WTC11 (cell line): ENCODE data around the gene SLC6A9. TPM values are rescaled to one million over a fixed set of nuclear protein-coding genes. Genes with fewer than 3 reads are reported as not detected.

Experiments used
- ATAC-seq: fragments of 200-7000 bp; cut with Tn5 transposase; 2 replicates; pipeline ENCODE4 v1.10.0; 2021; ENCODE audit warnings: mild to moderate bottlenecking, moderate library complexity
- CTCF ChIA-PET: fragments of 300-600 bp; sonication (Branson Sonifier 250); formaldehyde crosslinking; loops from one replicate; lab custom pipeline; 2021; ENCODE audit warnings: antibody characterized with exemption; lab: Charles Lee
- POLR2A ChIA-PET: fragments of 350-600 bp; sonication (Branson Sonifier 250); formaldehyde crosslinking; loops from one replicate; lab custom pipeline; 2021; ENCODE audit warnings: antibody characterized with exemption; lab: Charles Lee
- DNase-seq: peaks from one replicate; pipeline ENCODE4 v3.0.0; 2021; ENCODE audit warnings: low spot score
- H3K27ac Mint-ChIP-seq: 2 replicates; pipeline ENCODE4 v1.8.0; 2021; ENCODE audit warnings: mixed read lengths
- H3K27me3 Mint-ChIP-seq: 2 replicates; pipeline ENCODE4 v1.8.0; 2021; ENCODE audit warnings: low read depth, mild to moderate bottlenecking, moderate library complexity, mixed read lengths
- H3K36me3 Mint-ChIP-seq: 2 replicates; pipeline ENCODE4 v1.8.0; 2021; ENCODE audit warnings: mixed read lengths
- H3K4me1 Mint-ChIP-seq: 2 replicates; pipeline ENCODE4 v1.8.0; 2022; ENCODE audit warnings: mixed read lengths
- H3K4me3 Mint-ChIP-seq: 2 replicates; pipeline ENCODE4 v1.8.0; 2021; ENCODE audit warnings: mild to moderate bottlenecking, moderate library complexity, mixed read lengths
- H3K9me3 Mint-ChIP-seq: 2 replicates; pipeline ENCODE4 v1.8.0; 2021; ENCODE audit warnings: mixed read lengths
- AR ChIP-seq: fragments of 250-450 bp; sonication (Bioruptor Pico); IDR thresholded peaks from 2 replicates; pipeline ENCODE4 v1.9.0; 2021; ENCODE audit warnings: mild to moderate bottlenecking
- ARID4B ChIP-seq: sonication (generic); formaldehyde crosslinking; IDR thresholded peaks from 2 replicates; pipeline ENCODE4 v1.8.0; 2023; ENCODE audit warnings: missing genetic modification reagents, mild to moderate bottlenecking, borderline replicate concordance
- CTCF ChIP-seq: fragments of 200-600 bp; IDR thresholded peaks from 2 replicates; pipeline ENCODE4 v1.8.0; 2022; ENCODE audit warnings: antibody characterized with exemption
- EMX1 ChIP-seq: fragments of 250-450 bp; sonication (Bioruptor Pico); IDR thresholded peaks from 2 replicates; pipeline ENCODE4 v1.8.0; 2021; ENCODE audit warnings: mild to moderate bottlenecking
- ESRRA ChIP-seq: sonication (generic); formaldehyde crosslinking; IDR thresholded peaks from 2 replicates; pipeline ENCODE4 v1.8.1; 2022; ENCODE audit warnings: mild to moderate bottlenecking, missing genetic modification reagents, borderline replicate concordance
- FOXP1 ChIP-seq: sonication (generic); formaldehyde crosslinking; IDR thresholded peaks from 2 replicates; pipeline ENCODE4 v1.8.0; 2022; ENCODE audit warnings: missing genetic modification reagents, mild to moderate bottlenecking, moderate library complexity, borderline replicate concordance
- GRHL2 ChIP-seq: fragments of 250-450 bp; sonication (Bioruptor Pico); IDR thresholded peaks from 2 replicates; pipeline ENCODE4 v1.8.0; 2022; ENCODE audit warnings: mild to moderate bottlenecking, moderate library complexity; ENCODE audit not compliant: insufficient replicate concordance, severe bottlenecking
- IRF1 ChIP-seq: sonication (generic); formaldehyde crosslinking; IDR thresholded peaks from 2 replicates; pipeline ENCODE4 v1.8.0; 2023; ENCODE audit warnings: missing genetic modification reagents
- MAX ChIP-seq: sonication (generic); formaldehyde crosslinking; IDR thresholded peaks from 2 replicates; pipeline ENCODE4 v1.8.0; 2022; ENCODE audit warnings: mild to moderate bottlenecking, missing genetic modification reagents
- NR3C1 ChIP-seq: sonication (generic); formaldehyde crosslinking; conservative IDR thresholded peaks from 2 replicates; pipeline ENCODE4 v1.8.1; 2023; ENCODE audit warnings: low read depth, mild to moderate bottlenecking, missing genetic modification reagents
- SMAD4 ChIP-seq: sonication (generic); formaldehyde crosslinking; IDR thresholded peaks from 2 replicates; pipeline ENCODE4 v1.8.0; 2022; ENCODE audit warnings: mild to moderate bottlenecking, missing genetic modification reagents
- SOX15 ChIP-seq: fragments of 250-450 bp; sonication (Bioruptor Pico); IDR thresholded peaks from 2 replicates; pipeline ENCODE4 v1.9.0; 2021; ENCODE audit warnings: mild to moderate bottlenecking
- TP53 ChIP-seq: sonication (generic); formaldehyde crosslinking; IDR thresholded peaks from 2 replicates; pipeline ENCODE4 v1.8.1; 2023; ENCODE audit warnings: mild to moderate bottlenecking, missing genetic modification reagents
- USF2 ChIP-seq: sonication (generic); formaldehyde crosslinking; IDR thresholded peaks from 2 replicates; pipeline ENCODE4 v1.8.1; 2023; ENCODE audit warnings: mild to moderate bottlenecking, missing genetic modification reagents, moderate library complexity
- ZNF232 ChIP-seq: sonication (generic); formaldehyde crosslinking; IDR thresholded peaks from 2 replicates; pipeline ENCODE4 v1.8.0; 2022; ENCODE audit warnings: mild to moderate bottlenecking, missing genetic modification reagents
- ZNF416 ChIP-seq: fragments of 250-450 bp; sonication (Bioruptor Pico); IDR thresholded peaks from 2 replicates; pipeline ENCODE4 v1.9.0; 2021; ENCODE audit warnings: mild to moderate bottlenecking, inconsistent platforms
- ZNF423 ChIP-seq: fragments of 250-450 bp; sonication (Bioruptor Pico); IDR thresholded peaks from 2 replicates; pipeline ENCODE4 v2.1.2; 2022; ENCODE audit warnings: mild to moderate bottlenecking, moderate library complexity
- ZSCAN18 ChIP-seq: fragments of 250-450 bp; sonication (Bioruptor Pico); IDR thresholded peaks from 2 replicates; pipeline ENCODE4 v2.1.2; 2022; ENCODE audit warnings: mild to moderate bottlenecking, moderate library complexity
- total RNA-seq: library from RNA; stranded (reverse); gene quantifications from 3 replicates; pipeline ENCODE4 v1.2.3, GENCODE V29; 2021

The SLC6A9 gene
- total RNA-seq, 1 experiment from 2014 or later: 14.4 TPM

GRCh38 chr1:44038876-44039657 lies 7.8 kb upstream of the SLC6A9 start:
- TF ChIP-seq TP53 (no peak), SMAD4 (CRISPR knock-in tag) (no peak), ESRRA (CRISPR knock-in tag) (no peak), AR (CRISPR knock-in tag) (no peak), CTCF (no peak), EMX1 (CRISPR knock-in tag) (no peak), ZNF416 (CRISPR knock-in tag) (no peak), FOXP1 (no peak), NR3C1 (CRISPR knock-in tag) (no peak), MAX (CRISPR knock-in tag) (no peak), ZNF423 (CRISPR knock-in tag) (no peak), IRF1 (no peak), ZNF232 (CRISPR knock-in tag) (no peak), ARID4B (CRISPR knock-in tag) (no peak), SOX15 (CRISPR knock-in tag) (no peak), USF2 (CRISPR knock-in tag) (no peak), ZSCAN18 (CRISPR knock-in tag) (no peak), GRHL2 (no peak)
- ChIA-PET CTCF (no interaction called here), POLR2A (no interaction called here)
- Mint-ChIP-seq H3K36me3 (no peaks in the 10 kb centered on the region), H3K9me3 (no peaks in the 10 kb centered on the region), H3K4me3 (no peak overlapping the region), H3K27ac (no peak overlapping the region), H3K27me3 (peaks cover 6% of the 10 kb centered on the region), H3K4me1 (peaks cover 6% of the 10 kb centered on the region)
- DNase-seq (no peak), ATAC-seq (no peak)
